ENCODE results near the gene FCHSD2. TPM values are rescaled to one million over a fixed set of nuclear protein-coding genes. Genes with fewer than 3 reads are reported as not detected.
A peak's percentile ranks its signal among the peaks of the same experiment; 100 is the strongest.

The FCHSD2 gene
- total and polyA plus RNA-seq, 4 donors: 14.7 to 41.6 (median 32.6) TPM

DNA sequence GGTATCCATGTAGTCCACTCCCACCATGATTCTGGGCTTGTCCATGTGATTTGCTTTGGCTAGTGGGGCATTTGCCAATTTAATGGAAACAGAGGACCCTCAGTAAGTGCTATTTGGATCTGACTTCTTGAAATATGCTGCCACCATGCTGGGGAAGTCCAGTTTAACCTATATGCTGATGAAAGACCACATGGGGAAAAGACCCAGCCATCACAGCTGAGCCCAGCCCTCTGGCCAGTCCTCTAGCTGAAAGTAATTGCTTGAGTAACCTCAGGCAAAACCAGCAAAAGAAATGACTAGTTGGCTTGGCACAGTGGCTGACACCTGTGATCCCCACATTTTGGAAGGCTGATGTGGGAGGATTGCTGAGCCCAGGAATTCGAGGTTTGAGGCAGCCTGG, 266.4 kb downstream of the FCHSD2 start:
- ATAC-seq (ENCODE audit: insufficient read depth, low FRiP score) (no peak), DNase-seq (no peak)
- no peaks in the 10 kb centered on the region for H3K27me3 ChIP-seq (ENCODE audit: control insufficient read depth in 3 of 3, insufficient read depth in 3 of 3, low read length in 2 of 3)
- H3K4me3 ChIP-seq: no peak overlapping the region
- TF ChIP-seq, protein P1, sequence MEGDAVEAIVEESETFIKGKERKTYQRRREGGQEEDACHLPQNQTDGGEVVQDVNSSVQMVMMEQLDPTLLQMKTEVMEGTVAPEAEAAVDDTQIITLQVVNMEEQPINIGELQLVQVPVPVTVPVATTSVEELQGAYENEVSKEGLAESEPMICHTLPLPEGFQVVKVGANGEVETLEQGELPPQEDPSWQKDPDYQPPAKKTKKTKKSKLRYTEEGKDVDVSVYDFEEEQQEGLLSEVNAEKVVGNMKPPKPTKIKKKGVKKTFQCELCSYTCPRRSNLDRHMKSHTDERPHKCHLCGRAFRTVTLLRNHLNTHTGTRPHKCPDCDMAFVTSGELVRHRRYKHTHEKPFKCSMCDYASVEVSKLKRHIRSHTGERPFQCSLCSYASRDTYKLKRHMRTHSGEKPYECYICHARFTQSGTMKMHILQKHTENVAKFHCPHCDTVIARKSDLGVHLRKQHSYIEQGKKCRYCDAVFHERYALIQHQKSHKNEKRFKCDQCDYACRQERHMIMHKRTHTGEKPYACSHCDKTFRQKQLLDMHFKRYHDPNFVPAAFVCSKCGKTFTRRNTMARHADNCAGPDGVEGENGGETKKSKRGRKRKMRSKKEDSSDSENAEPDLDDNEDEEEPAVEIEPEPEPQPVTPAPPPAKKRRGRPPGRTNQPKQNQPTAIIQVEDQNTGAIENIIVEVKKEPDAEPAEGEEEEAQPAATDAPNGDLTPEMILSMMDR (IDR thresholded peaks at IDR 0.05; ENCODE audit: control extremely low read depth, extremely low read depth): no peak
- WGBS, 2 donors: 97 to 100% methylated on average over 1 of the region's 1 CpG
- peaks cover 0 to 7% (median 0%) of the 10 kb centered on the region in 4 donors for H3K36me3 ChIP-seq (ENCODE audit: control insufficient read depth in 4 of 4, insufficient read depth in 4 of 4, low read length in 4 of 4)
- no peaks in the 10 kb centered on the region for H3K9me3 ChIP-seq (ENCODE audit: control insufficient read depth in 4 of 4, insufficient read depth in 3 of 4, low read length in 3 of 4)
- peaks cover 2 to 12% (median 7%) of the 10 kb centered on the region in 5 donors for H3K4me1 ChIP-seq (ENCODE audit: control insufficient read depth in 5 of 5, insufficient read depth in 5 of 5, low read length in 5 of 5)
- H3K27ac ChIP-seq (ENCODE audit: low read depth in 1 of 2, low read length in 1 of 2): no peak overlapping the region
- H3K9ac ChIP-seq (ENCODE audit: insufficient read depth in 1 of 2, low read length in 2 of 2): no peak overlapping the region

DNA sequence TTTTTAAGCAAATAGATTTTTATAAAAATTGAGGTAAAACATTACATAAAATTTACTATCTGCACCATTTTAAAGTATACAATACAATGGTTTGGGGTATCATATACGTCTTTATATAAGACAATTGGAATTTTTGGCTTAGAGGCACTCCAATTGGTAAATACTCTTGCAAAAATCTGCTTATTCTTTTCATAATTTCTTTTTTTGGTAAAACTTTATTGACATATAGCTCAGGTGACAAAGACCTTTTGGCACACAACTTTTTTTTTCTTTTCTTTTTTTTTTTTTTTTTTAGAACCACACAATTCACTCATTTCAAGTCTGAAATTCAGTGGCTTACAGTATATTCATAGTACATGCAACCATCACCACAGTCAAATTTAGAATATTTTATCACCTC, 270.1 kb downstream of the FCHSD2 start:
- Histone ChIP-seq H3K27me3 (ENCODE audit: control insufficient read depth in 3 of 3, insufficient read depth in 3 of 3, low read length in 2 of 3) (no peaks in the 10 kb centered on the region), H3K36me3 (ENCODE audit: control insufficient read depth in 4 of 4, insufficient read depth in 4 of 4, low read length in 4 of 4) (peaks cover 0 to 5% (median 4%) of the 10 kb centered on the region in 4 donors), H3K27ac (ENCODE audit: low read depth in 1 of 2, low read length in 1 of 2) (no peak overlapping the region), H3K9me3 (ENCODE audit: control insufficient read depth in 4 of 4, insufficient read depth in 3 of 4, low read length in 3 of 4) (no peaks in the 10 kb centered on the region), H3K4me1 (ENCODE audit: control insufficient read depth in 5 of 5, insufficient read depth in 5 of 5, low read length in 5 of 5) (peaks cover 4 to 17% (median 7%) of the 10 kb centered on the region in 5 donors), H3K9ac (ENCODE audit: insufficient read depth in 1 of 2, low read length in 2 of 2) (no peak overlapping the region), H3K4me3 (no peak overlapping the region)
- TF ChIP-seq, protein P1 (IDR thresholded peaks at IDR 0.05; ENCODE audit: control extremely low read depth, extremely low read depth): no peak
- DNase-seq (no peak), ATAC-seq (ENCODE audit: insufficient read depth, low FRiP score) (no peak)
- WGBS, 2 donors: 92 to 96% methylated on average over 1 of the region's 1 CpG

DNA sequence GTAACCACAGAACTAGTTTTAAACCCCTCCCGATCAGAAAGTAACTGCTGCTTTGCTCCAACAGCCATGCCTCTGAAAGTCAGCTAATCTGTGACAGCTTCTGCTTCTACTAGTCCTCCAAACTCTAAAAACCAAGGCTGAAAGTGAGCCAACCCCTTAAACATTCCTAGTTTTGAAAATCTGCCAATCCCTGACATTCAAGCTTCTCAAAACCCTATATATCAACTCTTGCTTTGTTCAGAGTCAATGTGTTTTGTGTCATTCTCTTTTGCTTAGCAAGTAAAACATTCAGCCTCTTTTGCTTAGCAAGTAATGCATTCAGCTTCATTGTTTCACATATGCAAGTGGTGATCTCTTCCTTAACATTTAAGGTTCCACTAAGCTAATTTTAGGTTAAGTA, 271.0 kb downstream of the FCHSD2 start:
- no peaks in the 10 kb centered on the region for H3K9me3 ChIP-seq (ENCODE audit: control insufficient read depth in 4 of 4, insufficient read depth in 3 of 4, low read length in 3 of 4)
- no peaks in the 10 kb centered on the region for H3K27me3 ChIP-seq (ENCODE audit: control insufficient read depth in 3 of 3, insufficient read depth in 3 of 3, low read length in 2 of 3)
- peak; percentile 17 to 90 (median 82) for DNase-seq
- no peak overlapping the region for H3K4me3 ChIP-seq
- H3K9ac ChIP-seq (ENCODE audit: insufficient read depth in 1 of 2, low read length in 2 of 2): no peak overlapping the region
- peaks cover 4 to 18% (median 8%) of the 10 kb centered on the region in 5 donors for H3K4me1 ChIP-seq (ENCODE audit: control insufficient read depth in 5 of 5, insufficient read depth in 5 of 5, low read length in 5 of 5)
- WGBS, 2 donors: 68 to 91% methylated on average over 1 of the region's 1 CpG
- peaks cover 0 to 4% (median 4%) of the 10 kb centered on the region in 4 donors for H3K36me3 ChIP-seq (ENCODE audit: control insufficient read depth in 4 of 4, insufficient read depth in 4 of 4, low read length in 4 of 4)
- no peak for ATAC-seq (ENCODE audit: insufficient read depth, low FRiP score)
- TF ChIP-seq, protein P1 (IDR thresholded peaks at IDR 0.05; ENCODE audit: control extremely low read depth, extremely low read depth): no peak
- peak overlapping the region in 1 of 2 donors; percentile 9 for H3K27ac ChIP-seq (ENCODE audit: low read depth in 1 of 2, low read length in 1 of 2)

DNA sequence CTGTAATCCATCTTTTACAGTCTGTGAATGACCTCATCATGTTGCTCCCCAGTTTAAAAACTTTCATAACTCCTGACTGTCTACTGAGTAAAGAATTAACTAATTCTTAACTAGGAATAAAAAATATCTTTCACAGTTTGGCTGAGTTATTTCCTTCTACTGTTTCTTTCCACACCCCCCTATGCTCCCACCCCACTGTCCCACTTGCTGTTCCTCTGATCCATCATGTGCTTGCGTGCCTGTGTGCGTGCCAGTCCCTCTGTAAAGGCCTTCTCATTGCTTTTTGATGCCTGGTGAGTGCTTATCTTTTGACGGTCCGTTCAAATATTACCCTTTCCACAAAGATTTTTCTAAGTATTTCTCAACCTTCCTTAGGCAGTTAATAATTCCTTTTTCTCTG, 272.3 kb downstream of the FCHSD2 start:
- WGBS, 2 donors: 78 to 90% methylated on average over 4 of the region's 4 CpGs
- H3K27me3 ChIP-seq (ENCODE audit: control insufficient read depth in 3 of 3, insufficient read depth in 3 of 3, low read length in 2 of 3): no peaks in the 10 kb centered on the region
- DNase-seq: peak; percentile 21 to 47 (median 33)

More for the DNA sequence above, 272.3 kb downstream of the FCHSD2 start:
- peaks cover 1 to 28% (median 10%) of the 10 kb centered on the region in 5 donors for H3K4me1 ChIP-seq (ENCODE audit: control insufficient read depth in 5 of 5, insufficient read depth in 5 of 5, low read length in 5 of 5)
- H3K9ac ChIP-seq (ENCODE audit: insufficient read depth in 1 of 2, low read length in 2 of 2): no peak overlapping the region
- ATAC-seq (ENCODE audit: insufficient read depth, low FRiP score): no peak
- TF ChIP-seq, protein P1 (IDR thresholded peaks at IDR 0.05; ENCODE audit: control extremely low read depth, extremely low read depth): no peak
- peaks cover 0 to 4% (median 4%) of the 10 kb centered on the region in 4 donors for H3K36me3 ChIP-seq (ENCODE audit: control insufficient read depth in 4 of 4, insufficient read depth in 4 of 4, low read length in 4 of 4)
- H3K27ac ChIP-seq (ENCODE audit: low read depth in 1 of 2, low read length in 1 of 2): no peak overlapping the region
- no peak overlapping the region for H3K4me3 ChIP-seq
- H3K9me3 ChIP-seq (ENCODE audit: control insufficient read depth in 4 of 4, insufficient read depth in 3 of 4, low read length in 3 of 4): no peaks in the 10 kb centered on the region
